Neuronal stem cell (in vitro differentiated cells): ENCODE data around the gene FGGY.

Experiments
- DNase-seq: peaks from one replicate; pipeline ENCODE4 v3.0.0-alpha.2; 2013; ENCODE audit warnings: low spot score
- H2AFZ ChIP-seq: one replicate; pipeline ENCODE4 v1.6.1; 2013; ENCODE audit warnings: mild to moderate bottlenecking, low read length, inconsistent platforms
- H2AK5ac ChIP-seq: 2 replicates; pipeline ENCODE4 v1.6.1; 2013; ENCODE audit warnings: low read depth, mild to moderate bottlenecking, inconsistent platforms, low read length, moderate library complexity, mixed read lengths
- H2BK120ac ChIP-seq: 2 replicates; pipeline ENCODE4 v1.6.1; 2013; ENCODE audit warnings: low read depth, mild to moderate bottlenecking, inconsistent platforms, low read length, moderate library complexity, mixed read lengths
- H2BK12ac ChIP-seq: one replicate; pipeline ENCODE4 v1.6.1; 2013; ENCODE audit warnings: low read length, inconsistent platforms
- H2BK15ac ChIP-seq: 2 replicates; pipeline ENCODE4 v1.6.1; 2013; ENCODE audit warnings: mild to moderate bottlenecking, low read length, inconsistent platforms, mixed read lengths
- H2BK5ac ChIP-seq: one replicate; pipeline ENCODE4 v1.6.1; 2013; ENCODE audit warnings: inconsistent platforms, mild to moderate bottlenecking, low read length, moderate library complexity
- H3K14ac ChIP-seq: one replicate; pipeline ENCODE4 v1.6.1; 2013; ENCODE audit warnings: low read length, inconsistent platforms
- H3K18ac ChIP-seq: 2 replicates; pipeline ENCODE4 v1.6.1; 2013; ENCODE audit warnings: low read length, inconsistent platforms
- H3K23ac ChIP-seq: 2 replicates; pipeline ENCODE4 v1.6.1; 2013; ENCODE audit warnings: low read depth, mild to moderate bottlenecking, mixed read lengths, low read length, inconsistent platforms; ENCODE audit not compliant: poor library complexity
- H3K27ac ChIP-seq: replicated peaks from 3 replicates; pipeline ENCODE4 v1.5.1; 2013; ENCODE audit warnings: low read length, inconsistent platforms
- H3K27me3 ChIP-seq, 3 experiments: 2 replicates each; pipeline ENCODE4 v1.6.1; 2013; ENCODE audit warnings: low read length in 3 of 3, mild to moderate bottlenecking in 2 of 3, inconsistent platforms in 1 of 3, low read depth in 1 of 3, mixed read lengths in 1 of 3, moderate library complexity in 1 of 3; ENCODE audit not compliant: control insufficient read depth in 3 of 3, insufficient read depth in 3 of 3
- H3K36me3 ChIP-seq, 2 donors: replicated peaks in 1 of 2; 2 replicates each; pipeline ENCODE4 v1.6.1; 2013; ENCODE audit warnings: low read length in 2 of 2; ENCODE audit not compliant: control insufficient read depth in 2 of 2, insufficient read depth in 2 of 2
- H3K4ac ChIP-seq: 2 replicates; pipeline ENCODE4 v1.6.1; 2013; ENCODE audit warnings: inconsistent platforms, mild to moderate bottlenecking, low read length, moderate library complexity
- H3K4me1 ChIP-seq, 2 donors: 1 replicate in 1 of 2; 2 replicates in 1 of 2; pipeline ENCODE4 v1.6.1; 2013; ENCODE audit warnings: low read length in 2 of 2, low read depth in 1 of 2; ENCODE audit not compliant: control insufficient read depth in 2 of 2, insufficient read depth in 1 of 2
- H3K4me2 ChIP-seq: one replicate; pipeline ENCODE4 v1.6.1; 2013; ENCODE audit warnings: mild to moderate bottlenecking, low read length, inconsistent platforms; ENCODE audit not compliant: insufficient read depth, poor library complexity, severe bottlenecking
- H3K4me3 ChIP-seq, 2 donors: 2 replicates each; pipeline ENCODE4 v1.5.1; 2013; ENCODE audit warnings: low read length in 2 of 2, mild to moderate bottlenecking in 2 of 2, inconsistent platforms in 1 of 2, moderate library complexity in 1 of 2
- H3K79me1 ChIP-seq: one replicate; pipeline ENCODE4 v1.6.1; 2013; ENCODE audit warnings: low read depth, mild to moderate bottlenecking, inconsistent platforms, low read length, moderate library complexity
- H3K9ac ChIP-seq: one replicate; pipeline ENCODE4 v1.6.1; 2013; ENCODE audit warnings: mild to moderate bottlenecking, low read depth, low read length, inconsistent platforms; ENCODE audit not compliant: poor library complexity
- H3K9me3 ChIP-seq, 2 donors: replicated peaks in 1 of 2; 2 replicates each; pipeline versions ENCODE3 to v1.6.1; 2013; ENCODE audit warnings: low read length in 2 of 2, mild to moderate bottlenecking in 2 of 2, inconsistent platforms in 1 of 2, low read depth in 1 of 2, mixed read lengths in 1 of 2, moderate library complexity in 1 of 2; ENCODE audit not compliant: control insufficient read depth in 2 of 2, insufficient read depth in 1 of 2
- H4K8ac ChIP-seq: one replicate; pipeline ENCODE4 v1.6.1; 2013; ENCODE audit warnings: low read depth, mild to moderate bottlenecking, inconsistent platforms, low read length, moderate library complexity
- H4K91ac ChIP-seq: one replicate; pipeline ENCODE4 v1.6.1; 2013; ENCODE audit warnings: low read length, low read depth, mild to moderate bottlenecking, inconsistent platforms; ENCODE audit not compliant: poor library complexity
- WGBS, 2 donors: extraction: QIAGEN DNeasy Blood & Tissue Kit; methylation state at CpG; one replicate each; pipeline ENCODE4 v1.1.7; 2013; ENCODE audit warnings: missing lambda C conversion rate in 2 of 2, mixed read lengths in 1 of 2; ENCODE audit not compliant: insufficient read length in 2 of 2, insufficient replicate concordance in 1 of 2; ENCODE audit errors: extremely low coverage in 2 of 2; 5-methylcytosine and 5-hydroxymethylcytosine counted together

FGGY gene

DNA sequence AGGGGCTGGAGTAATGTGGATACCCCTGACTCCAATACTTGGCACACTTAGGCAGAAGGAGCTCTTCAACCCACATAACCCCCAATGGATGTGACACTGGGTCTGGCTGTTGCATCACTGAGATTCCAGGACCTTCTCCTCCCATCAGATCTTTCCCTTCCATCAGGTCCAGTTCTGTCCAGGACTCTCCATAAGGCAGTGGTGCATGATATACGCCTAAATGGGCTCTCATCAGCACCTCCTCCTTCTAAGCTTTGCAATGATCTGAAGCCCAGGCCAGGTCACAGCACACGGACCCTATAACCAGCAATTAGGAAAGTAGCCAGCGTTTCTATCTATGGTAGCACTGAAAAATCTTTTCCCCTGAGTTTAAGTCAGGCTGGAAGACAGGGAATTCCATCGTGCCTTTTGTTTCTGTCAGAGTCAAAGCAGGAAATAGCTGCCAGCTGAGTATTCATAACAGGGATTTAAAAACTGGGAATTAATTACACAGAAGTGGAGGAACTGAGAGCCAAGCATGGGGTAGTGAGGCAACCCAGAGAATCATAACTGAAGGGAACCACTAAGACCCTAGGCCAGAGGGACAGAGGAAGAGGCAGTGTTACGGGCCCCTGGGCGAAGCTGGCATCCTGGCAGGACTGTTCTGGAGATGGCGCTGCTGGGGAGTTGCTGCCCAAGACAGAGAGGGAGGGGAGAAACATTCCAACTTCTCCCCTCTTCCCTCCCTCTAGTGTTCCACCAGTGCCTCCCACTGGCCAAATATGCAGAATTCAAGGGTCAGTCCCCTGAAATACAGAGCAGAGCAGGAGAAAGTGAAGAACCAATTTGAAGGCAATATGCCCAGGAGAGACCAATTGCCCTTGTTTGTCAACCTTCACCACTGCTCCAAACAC is 480.3 kb downstream of the FGGY start:
- Histone ChIP-seq H3K18ac (no peak overlapping the region), H3K36me3 (no peaks in the 10 kb centered on the region), H2BK120ac (no peak overlapping the region), H3K4ac (no peak overlapping the region), H3K79me1 (no peaks in the 10 kb centered on the region), H3K4me2 (no peak overlapping the region), H4K91ac (no peak overlapping the region), H3K23ac (no peak overlapping the region), H3K4me1 (no peaks in the 10 kb centered on the region), H3K27me3 (no peaks in the 10 kb centered on the region), H3K9me3 (no peaks in the 10 kb centered on the region), H2AK5ac (no peak overlapping the region), H3K14ac (no peak overlapping the region), H2BK5ac (no peak overlapping the region), H4K8ac (no peak overlapping the region), H3K9ac (no peak overlapping the region), H2AFZ (no peak overlapping the region), H3K4me3 (no peak overlapping the region), H3K27ac (no peak overlapping the region), H2BK15ac (no peak overlapping the region), H2BK12ac (no peak overlapping the region)
- DNase-seq: no peak
- WGBS, 2 donors: no CpG with 5 or more reads among the region's 7 CpGs

DNA sequence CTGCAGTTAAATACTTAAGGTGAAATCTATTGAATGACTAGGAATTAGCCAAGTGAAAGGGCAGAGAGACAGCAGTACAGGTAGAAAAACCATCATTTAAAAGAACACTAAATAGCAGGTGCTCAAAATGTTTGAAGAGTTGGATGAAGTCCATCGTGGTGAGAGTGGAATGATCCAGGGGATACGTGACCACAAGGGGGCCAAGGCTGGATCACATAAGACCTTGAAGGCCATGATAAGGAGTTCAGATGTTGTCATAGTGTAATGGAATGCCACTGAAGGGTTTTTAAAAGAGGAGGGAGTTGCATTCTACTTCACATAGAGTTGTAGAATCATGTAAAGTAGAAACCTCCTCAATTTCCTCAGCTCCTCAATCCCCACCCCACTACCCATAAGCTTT is 483.1 kb downstream of the FGGY start:
- Histone ChIP-seq H2BK120ac (no peak overlapping the region), H3K27me3 (no peaks in the 10 kb centered on the region), H2BK15ac (no peak overlapping the region), H3K36me3 (no peaks in the 10 kb centered on the region), H2AFZ (no peak overlapping the region), H3K23ac (no peak overlapping the region), H2AK5ac (no peak overlapping the region), H3K4me1 (no peaks in the 10 kb centered on the region), H2BK5ac (no peak overlapping the region), H4K8ac (no peak overlapping the region), H3K4me3 (no peak overlapping the region), H3K4me2 (no peak overlapping the region), H3K27ac (no peak overlapping the region), H3K4ac (no peak overlapping the region), H3K9me3 (no peaks in the 10 kb centered on the region), H4K91ac (no peak overlapping the region), H3K18ac (no peak overlapping the region), H3K9ac (no peak overlapping the region), H3K14ac (no peak overlapping the region), H2BK12ac (no peak overlapping the region), H3K79me1 (no peaks in the 10 kb centered on the region)
- no CpG with 5 or more reads among the region's 2 CpGs for WGBS, 2 donors
- DNase-seq: no peak

DNA sequence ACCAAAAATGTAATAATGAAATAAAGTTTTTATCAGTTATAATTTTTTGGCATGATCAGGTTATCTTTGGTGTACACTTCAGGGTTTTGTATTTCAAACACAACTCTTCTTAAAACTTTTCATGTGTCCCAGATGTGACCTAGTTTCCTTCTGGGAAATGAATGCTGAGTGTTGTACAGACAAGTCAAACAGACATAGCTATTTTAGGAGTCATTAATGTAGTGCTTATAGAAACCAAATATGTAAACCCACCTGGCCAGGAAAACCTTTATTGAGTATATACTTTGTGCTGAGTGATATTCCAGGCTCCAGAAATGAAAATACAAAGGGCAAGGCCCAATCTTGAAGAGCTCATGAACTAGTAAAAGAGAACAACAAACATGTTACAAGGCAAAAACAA is 491.9 kb downstream of the FGGY start:
- no peak overlapping the region for H3K18ac ChIP-seq
- H4K91ac ChIP-seq: no peak overlapping the region
- H3K27ac ChIP-seq: no peak overlapping the region
- DNase-seq: no peak
- no peak overlapping the region for H3K4ac ChIP-seq
- H3K79me1 ChIP-seq: no peaks in the 10 kb centered on the region
- H3K36me3 ChIP-seq: no peaks in the 10 kb centered on the region
- no peaks in the 10 kb centered on the region for H3K27me3 ChIP-seq
- peaks cover 2 to 6% of the 10 kb centered on the region in 2 donors for H3K9me3 ChIP-seq
- no peak overlapping the region for H2BK5ac ChIP-seq
- no peak overlapping the region for H3K4me2 ChIP-seq
- no peak overlapping the region for H3K23ac ChIP-seq
- no peaks in the 10 kb centered on the region for H3K4me1 ChIP-seq
- no peak overlapping the region for H2AK5ac ChIP-seq
- no peak overlapping the region for H3K4me3 ChIP-seq
- no peak overlapping the region for H2BK15ac ChIP-seq
- H2BK120ac ChIP-seq: no peak overlapping the region
- H2AFZ ChIP-seq: no peak overlapping the region
- no peak overlapping the region for H3K9ac ChIP-seq
- H2BK12ac ChIP-seq: no peak overlapping the region
- H4K8ac ChIP-seq: no peak overlapping the region
- H3K14ac ChIP-seq: no peak overlapping the region

DNA sequence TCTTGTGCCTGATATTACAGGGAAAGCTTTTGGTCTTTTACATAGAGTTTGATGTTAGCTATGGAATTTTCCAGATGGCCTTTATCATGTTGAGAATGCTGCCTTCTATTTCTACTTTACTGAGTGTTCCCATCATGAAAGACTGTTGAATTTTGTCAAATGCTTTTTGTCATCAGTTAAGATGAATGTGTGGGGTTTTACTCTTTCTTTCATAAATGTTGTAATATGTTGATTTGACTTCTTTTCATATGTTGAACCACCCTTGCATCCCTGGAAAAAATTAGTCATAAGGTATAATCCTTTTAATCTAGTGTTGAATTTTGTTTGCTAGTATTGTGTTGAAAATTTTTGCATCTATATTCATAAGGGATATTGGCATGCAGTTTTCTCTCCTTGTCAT is 501.7 kb downstream of the FGGY start:
- Histone ChIP-seq H3K27ac (no peak overlapping the region), H2AFZ (no peak overlapping the region), H4K91ac (no peak overlapping the region), H2AK5ac (no peak overlapping the region), H3K9me3 (peaks cover 0 to 2% of the 10 kb centered on the region in 2 donors), H3K36me3 (no peaks in the 10 kb centered on the region), H3K4me1 (no peaks in the 10 kb centered on the region), H3K14ac (no peak overlapping the region), H3K4me2 (no peak overlapping the region), H3K27me3 (peaks cover 0 to 3% (median 0%) of the 10 kb centered on the region in 3 experiments), H2BK15ac (no peak overlapping the region), H3K79me1 (no peaks in the 10 kb centered on the region), H2BK12ac (no peak overlapping the region), H3K4me3 (no peak overlapping the region), H4K8ac (no peak overlapping the region), H2BK120ac (no peak overlapping the region), H2BK5ac (no peak overlapping the region), H3K9ac (no peak overlapping the region), H3K18ac (no peak overlapping the region), H3K4ac (no peak overlapping the region), H3K23ac (no peak overlapping the region)
- DNase-seq: no peak
